Endothelial cell of umbilical vein (primary cell): ENCODE data around the gene DCUN1D5. TPM values are rescaled to one million over a fixed set of nuclear protein-coding genes. Genes with fewer than 3 reads are reported as not detected.

Experiments
- BruUV-seq: library from RNA; stranded (reverse); fragments of 400-500 nt; replicated peaks from 2 replicates; lab custom pipeline; 2021; lab: Mats Ljungman, UMichigan
- CTCF ChIA-PET: fragments of 300-600, 350-600 bp; sonication (Branson Sonifier 250); formaldehyde crosslinking; loops from one replicate; lab custom pipeline; 2021; ENCODE audit warnings: antibody characterized with exemption, inconsistent platforms; lab: Charles Lee
- POLR2A ChIA-PET: fragments of 300-600, 350-600 bp; sonication (Branson Sonifier 250); formaldehyde crosslinking; loops from one replicate; lab custom pipeline; 2021; ENCODE audit warnings: antibody characterized with exemption, inconsistent platforms; lab: Charles Lee
- DNase-seq: peaks from one replicate; pipeline ENCODE4 v3.0.0-alpha.2; 2011; ENCODE audit warnings: low read depth, low spot score
- FAIRE-seq: peaks from 2 replicates; lab custom pipeline; 2011; peaks lifted over from hg19 to GRCh38; lab: Jason Lieb, UNC
- H2AFZ ChIP-seq: 2 replicates; pipeline ENCODE4 v1.6.0; 2012; ENCODE audit warnings: low read depth, low read length, control low read depth, inconsistent platforms
- H3K27ac ChIP-seq: 2 replicates; pipeline ENCODE4 v1.5.1; 2011; ENCODE audit warnings: low read depth, mild to moderate bottlenecking, control low read depth, low read length, moderate library complexity; ENCODE audit not compliant: insufficient read depth
- H3K27me3 ChIP-seq, 2 experiments: 2 replicates each; pipeline versions ENCODE4 v1.6.0 to v1.6.1; 2011; ENCODE audit warnings: low read length in 2 of 2, mixed read lengths in 1 of 2; ENCODE audit not compliant: control insufficient read depth in 2 of 2, insufficient read depth in 2 of 2
- H3K36me3 ChIP-seq, 2 experiments: 2 replicates in 1 of 2; 3 replicates in 1 of 2; pipeline ENCODE4 v1.5.1; 2011; ENCODE audit warnings: low read length in 2 of 2, mild to moderate bottlenecking in 1 of 2, moderate library complexity in 1 of 2; ENCODE audit not compliant: control insufficient read depth in 2 of 2, insufficient read depth in 2 of 2; ENCODE audit errors: extremely low read depth in 1 of 2
- H3K4me1 ChIP-seq: 3 replicates; pipeline ENCODE4 v1.5.1; 2011; ENCODE audit warnings: mild to moderate bottlenecking, low read length; ENCODE audit not compliant: control insufficient read depth, insufficient read depth; ENCODE audit errors: extremely low read depth
- H3K4me2 ChIP-seq: 2 replicates; pipeline ENCODE4 v1.6.1; 2011; ENCODE audit warnings: low read length, control low read depth, mixed read lengths; ENCODE audit not compliant: insufficient read depth
- H3K4me3 ChIP-seq, 3 experiments: fragments of 200-600 bp in 1 of 3; sonication (generic), shearing (Covaris generic) in 1 of 3; replicated peaks in 1 of 3; 2 replicates each; pipeline ENCODE4 v1.5.1; 2011 to 2016; ENCODE audit warnings: control low read depth in 3 of 3, low read length in 3 of 3, mild to moderate bottlenecking in 2 of 3, inconsistent platforms in 1 of 3, low read depth in 1 of 3, moderate library complexity in 1 of 3; ENCODE audit not compliant: insufficient read depth in 1 of 3
- H3K79me2 ChIP-seq: 2 replicates; pipeline ENCODE4 v1.6.0; 2012; ENCODE audit warnings: low read length, inconsistent platforms; ENCODE audit not compliant: control insufficient read depth, insufficient read depth
- H3K9ac ChIP-seq: replicated peaks from 2 replicates; pipeline ENCODE3; 2011; ENCODE audit warnings: low read length, control low read depth; ENCODE audit not compliant: insufficient read depth; ENCODE audit errors: extremely low read depth
- H3K9me1 ChIP-seq: replicated peaks from 3 replicates; pipeline ENCODE4 v1.6.0; 2011; ENCODE audit warnings: mild to moderate bottlenecking, low read length; ENCODE audit not compliant: control insufficient read depth, insufficient read depth; ENCODE audit errors: extremely low read depth
- H3K9me3 ChIP-seq: replicated peaks from 2 replicates; pipeline ENCODE4 v1.5.1; 2012; ENCODE audit warnings: low read length, inconsistent platforms; ENCODE audit not compliant: control insufficient read depth, insufficient read depth
- H4K20me1 ChIP-seq: replicated peaks from 2 replicates; pipeline ENCODE3; 2011; ENCODE audit warnings: mild to moderate bottlenecking, low read length; ENCODE audit not compliant: control insufficient read depth, insufficient read depth; ENCODE audit errors: extremely low read depth
- CTCF ChIP-seq, 2 donors: IDR thresholded peaks; 1 replicate in 1 of 2; 2 replicates in 1 of 2; pipeline ENCODE4 v1.5.1; 2011; ENCODE audit warnings: low read length in 2 of 2, mild to moderate bottlenecking in 2 of 2, moderate library complexity in 2 of 2, control low read depth in 1 of 2, inconsistent platforms in 1 of 2, low read depth in 1 of 2; ENCODE audit not compliant: insufficient read depth in 1 of 2; ENCODE audit errors: extremely low read depth in 1 of 2
- FOS ChIP-seq: IDR thresholded peaks from 2 replicates; pipeline ENCODE4 v1.6.1; 2011; ENCODE audit warnings: mild to moderate bottlenecking, low read length, moderate library complexity, borderline replicate concordance; ENCODE audit not compliant: insufficient read depth
- GATA2 ChIP-seq: IDR thresholded peaks from 2 replicates; pipeline ENCODE4 v1.7.0; 2011; ENCODE audit warnings: low read depth, mild to moderate bottlenecking, moderate library complexity, mixed read lengths, low read length; ENCODE audit not compliant: insufficient read length, insufficient read depth
- JUN ChIP-seq: IDR thresholded peaks from 2 replicates; pipeline ENCODE4 v1.6.1; 2011; ENCODE audit warnings: borderline replicate concordance, low read depth; ENCODE audit not compliant: insufficient read length, insufficient read depth
- MAX ChIP-seq: IDR thresholded peaks from 2 replicates; pipeline ENCODE4 v1.6.1; 2011; ENCODE audit not compliant: insufficient read depth, insufficient read length
- MYC ChIP-seq: IDR thresholded peaks from one replicate; pipeline ENCODE4 v1.6.1; 2011; ENCODE audit warnings: mild to moderate bottlenecking, low read depth, low read length
- POLR2A ChIP-seq: IDR thresholded peaks from 2 replicates; pipeline ENCODE4 v1.6.1; 2012; ENCODE audit warnings: low read depth, mild to moderate bottlenecking, control low read depth, low read length
- POLR2AphosphoS5 ChIP-seq: IDR thresholded peaks from 2 replicates; pipeline ENCODE4 v1.6.1; 2012; ENCODE audit warnings: low read depth, mild to moderate bottlenecking, control low read depth, low read length, moderate library complexity; ENCODE audit not compliant: insufficient read depth
- dilution Hi-C: fragments of 300-500 bp; cut with MboI; formaldehyde crosslinking; loops from one replicate; pipeline ENCODE4 v1.15.0; 2019; ENCODE audit warnings: low sequenced_read_pairs; ENCODE audit not compliant: extremely low pct_ligation_motif_present
- intact Hi-C: fragments of 100-400 bp; cut with micrococcal nuclease; formaldehyde crosslinking; loops from one replicate; pipeline ENCODE4 v1.10.0; 2022
- polyA plus RNA-seq, 4 experiments: library from polyadenylated mRNA; depleted of rRNA in 3 of 4; stranded (reverse) in 3 of 4; unstranded in 1 of 4; fragments of >200 nt; gene quantifications; 2 replicates each; pipeline versions ENCODE4 v1.2.1 to v1.2.3, GENCODE V29; 2011 to 2012; ENCODE audit warnings: missing spikeins in 1 of 4
- total RNA-seq: library from RNA; stranded (reverse); gene quantifications from 2 replicates; pipeline ENCODE4 v1.2.3, GENCODE V29; 2021

The DCUN1D5 gene
- total and polyA plus RNA-seq, 2 donors (not counting 3 experiments of a cell fraction or from before 2014, with no cell fraction given): 32.9 to 49.8 TPM

GRCh38 chr11:103109818-103110388 is 17.9 kb upstream of the DCUN1D5 start:
- Histone ChIP-seq H3K9me1 (no peaks in the 10 kb centered on the region), H3K9me3 (no peaks in the 10 kb centered on the region), H3K36me3 (no peaks in the 10 kb centered on the region), H2AFZ (peak overlapping the region; percentile 92), H4K20me1 (peaks cover 2% of the 10 kb centered on the region), H3K27me3 (peaks cover 4 to 13% of the 10 kb centered on the region in 2 experiments), H3K4me3 (peak overlapping the region; percentile 21 to 73 (median 71)), H3K79me2 (no peaks in the 10 kb centered on the region), H3K27ac (no peak overlapping the region), H3K4me2 (peak overlapping the region; percentile 80), H3K4me1 (peaks cover 9% of the 10 kb centered on the region), H3K9ac (peak overlapping the region; percentile 46)
- no peak for TF ChIP-seq FOS
- no peak for TF ChIP-seq GATA2
- POLR2A ChIA-PET: interaction anchor here (1.3 kb wide), 1 partner anchor 18 kb away, joined by 9 read pairs; the partner anchor contains the start of gene DCUN1D5
- CTCF ChIA-PET: interaction anchor here (0.6 to 1.5 kb wide), 22 partner anchors 8 to 573 kb away, joined by 3 to 13 read pairs (median 4); partner anchors contain the start of gene DCUN1D5
- no TSS peak for BruUV-seq
- DNase-seq (no peak), FAIRE-seq (peak; percentile 99)
- intact Hi-C loops: loop anchor here (1.0 to 10.0 kb wide), 4 partner anchors 18 to 1045 kb away; partner anchors contain the start of gene DCUN1D5
- dilution Hi-C loops: no loop called here

GRCh38 chr11:103108933-103109817 is 17.2 kb upstream of the DCUN1D5 start, which contains the start of gene DYNC2H1:
Gene DYNC2H1 (plus strand): TSS chr11:103109426. CDS start chr11:103109575, 149 bp downstream.
- ChIA-PET CTCF (interaction anchor here (0.6 to 1.5 kb wide), 22 partner anchors 9 to 573 kb away, joined by 3 to 13 read pairs (median 4); partner anchors contain the start of gene DCUN1D5), POLR2A (interaction anchor here (1.3 kb wide), 1 partner anchor 17 kb away, joined by 9 read pairs; the partner anchor contains the start of gene DCUN1D5)
- H3K27me3 ChIP-seq: peaks cover 7 to 15% of the 10 kb centered on the region in 2 experiments
- H3K4me2 ChIP-seq: peak within 1 kb of the TSS; percentile 80
- H3K9me3 ChIP-seq: no peaks in the 10 kb centered on the region
- peak within 1 kb of the TSS; percentile 97 for H2AFZ ChIP-seq
- BruUV-seq: TSS peak; percentile 67
- intact Hi-C loops: loop anchor here (1.0 to 10.0 kb wide), 4 partner anchors 17 to 1046 kb away; partner anchors contain the start of gene DCUN1D5
- peak; percentile 92 for DNase-seq
- no peaks in the 10 kb centered on the region for H3K9me1 ChIP-seq
- peaks cover 6% of the 10 kb centered on the region for H3K4me1 ChIP-seq
- FAIRE-seq: peak; percentile 80
- H3K27ac ChIP-seq: no peak within 1 kb of the TSS
- H3K36me3 ChIP-seq: no peaks in the 10 kb centered on the region
- TF ChIP-seq CTCF (IDR thresholded peaks at IDR 0.05; ENCODE audit: extremely low read depth in 1 of 2, insufficient read depth in 1 of 2, low read depth in 1 of 2, low read length in 2 of 2) (peak; percentile 39 to 66), JUN (no peak), POLR2AphosphoS5 (peak; percentile 67), POLR2A (peak; percentile 41), MYC (no peak), MAX (peak; percentile 57), GATA2 (peak; percentile 17), FOS (no peak)
- dilution Hi-C loops: no loop called here
- no peaks in the 10 kb centered on the region for H3K79me2 ChIP-seq
- H3K4me3 ChIP-seq: peak within 1 kb of the TSS; percentile 21 to 73 (median 71)
- peak within 1 kb of the TSS; percentile 46 for H3K9ac ChIP-seq
- H4K20me1 ChIP-seq: no peaks in the 10 kb centered on the region
